ENCODE data around the gene GBA2.

The GBA2 gene

GRCh38 chr9:35776018-35776417 is 27.0 kb upstream of the GBA2 start:
- H3K4me3 ChIP-seq (ENCODE audit: low read depth, low read length): no peak overlapping the region
- H3K36me3 ChIP-seq (ENCODE audit: control insufficient read depth in 1 of 2, insufficient read depth in 2 of 2, low read length in 2 of 2): no peaks in the 10 kb centered on the region
- peaks cover 2% of the 10 kb centered on the region for H3K79me2 ChIP-seq (ENCODE audit: control insufficient read depth, insufficient read depth, low read length, poor library complexity)
- no peaks in the 10 kb centered on the region for H3K9me3 ChIP-seq (ENCODE audit: insufficient read depth, low read depth, low read length)
- no peak overlapping the region for H3K4me2 ChIP-seq (ENCODE audit: low read length)
- no peak for DNase-seq
- H2BK120ac ChIP-seq (ENCODE audit: insufficient read depth, low read length, poor library complexity): no peak overlapping the region
- H4K91ac ChIP-seq (ENCODE audit: low read depth, low read length): no peak overlapping the region
- H2AFZ ChIP-seq (ENCODE audit: insufficient read depth, low read length, poor library complexity): no peak overlapping the region
- no peak overlapping the region for H3K18ac ChIP-seq (ENCODE audit: low read length)
- no peak overlapping the region for H3K27ac ChIP-seq (ENCODE audit: low read depth, low read length)
- H4K8ac ChIP-seq (ENCODE audit: low read depth, low read length): no peak overlapping the region
- no peak overlapping the region for H2AK5ac ChIP-seq (ENCODE audit: low read length)
- no peak overlapping the region for H3K23ac ChIP-seq (ENCODE audit: low read length)
- H2BK5ac ChIP-seq (ENCODE audit: low read depth, low read length, poor library complexity): no peak overlapping the region
- no peak overlapping the region for H3K9ac ChIP-seq (ENCODE audit: low read length)
- no peak overlapping the region for H4K12ac ChIP-seq (ENCODE audit: low read depth, low read length)
- H3K14ac ChIP-seq (ENCODE audit: low read length): no peak overlapping the region
- H3K27me3 ChIP-seq (ENCODE audit: insufficient read depth, low read length): no peaks in the 10 kb centered on the region
- no peak overlapping the region for H2BK12ac ChIP-seq (ENCODE audit: low read length)
- WGBS (ENCODE audit: extremely low coverage, insufficient coverage, insufficient read length): no CpG with 5 or more reads among the region's 4 CpGs
- H3K79me1 ChIP-seq (ENCODE audit: low read length): no peaks in the 10 kb centered on the region
- no peak overlapping the region for H3K4ac ChIP-seq (ENCODE audit: low read depth, low read length)
- H3K4me1 ChIP-seq (ENCODE audit: control insufficient read depth in 1 of 2, insufficient read depth in 2 of 2, low read length in 2 of 2): peaks cover 0 to 2% of the 10 kb centered on the region in 2 experiments

GRCh38 chr9:35774907-35775635 is 26.0 kb upstream of the GBA2 start:
- Histone ChIP-seq H4K12ac (ENCODE audit: low read depth, low read length) (no peak overlapping the region), H2AFZ (ENCODE audit: insufficient read depth, low read length, poor library complexity) (no peak overlapping the region), H2BK5ac (ENCODE audit: low read depth, low read length, poor library complexity) (no peak overlapping the region), H3K79me2 (ENCODE audit: control insufficient read depth, insufficient read depth, low read length, poor library complexity) (peaks cover 2% of the 10 kb centered on the region), H3K79me1 (ENCODE audit: low read length) (no peaks in the 10 kb centered on the region), H3K27ac (ENCODE audit: low read depth, low read length) (no peak overlapping the region), H3K9ac (ENCODE audit: low read length) (no peak overlapping the region), H3K4me3 (ENCODE audit: low read depth, low read length) (no peak overlapping the region), H3K14ac (ENCODE audit: low read length) (no peak overlapping the region), H2BK120ac (ENCODE audit: insufficient read depth, low read length, poor library complexity) (no peak overlapping the region), H3K18ac (ENCODE audit: low read length) (no peak overlapping the region), H3K4me2 (ENCODE audit: low read length) (no peak overlapping the region), H3K4ac (ENCODE audit: low read depth, low read length) (no peak overlapping the region), H3K23ac (ENCODE audit: low read length) (no peak overlapping the region), H3K4me1 (ENCODE audit: control insufficient read depth in 1 of 2, insufficient read depth in 2 of 2, low read length in 2 of 2) (peaks cover 0 to 4% of the 10 kb centered on the region in 2 experiments), H3K36me3 (ENCODE audit: control insufficient read depth in 1 of 2, insufficient read depth in 2 of 2, low read length in 2 of 2) (no peaks in the 10 kb centered on the region), H2AK5ac (ENCODE audit: low read length) (no peak overlapping the region), H4K8ac (ENCODE audit: low read depth, low read length) (no peak overlapping the region), H3K9me3 (ENCODE audit: insufficient read depth, low read depth, low read length) (no peaks in the 10 kb centered on the region), H3K27me3 (ENCODE audit: insufficient read depth, low read length) (no peaks in the 10 kb centered on the region), H4K91ac (ENCODE audit: low read depth, low read length) (no peak overlapping the region), H2BK12ac (ENCODE audit: low read length) (no peak overlapping the region)
- DNase-seq: no peak
- no CpG with 5 or more reads among the region's 7 CpGs for WGBS (ENCODE audit: extremely low coverage, insufficient coverage, insufficient read length)

GRCh38 chr9:35771943-35772342 is 22.9 kb upstream of the GBA2 start:
- WGBS (ENCODE audit: extremely low coverage, insufficient coverage, insufficient read length): no CpG with 5 or more reads among the region's 3 CpGs
- H2AK5ac ChIP-seq (ENCODE audit: low read length): no peak overlapping the region
- no peak overlapping the region for H3K23ac ChIP-seq (ENCODE audit: low read length)
- no peak overlapping the region for H2AFZ ChIP-seq (ENCODE audit: insufficient read depth, low read length, poor library complexity)
- H3K36me3 ChIP-seq (ENCODE audit: control insufficient read depth in 1 of 2, insufficient read depth in 2 of 2, low read length in 2 of 2): no peaks in the 10 kb centered on the region
- H3K4ac ChIP-seq (ENCODE audit: low read depth, low read length): no peak overlapping the region
- no peak overlapping the region for H2BK5ac ChIP-seq (ENCODE audit: low read depth, low read length, poor library complexity)
- H4K91ac ChIP-seq (ENCODE audit: low read depth, low read length): no peak overlapping the region
- no peak overlapping the region for H3K9ac ChIP-seq (ENCODE audit: low read length)
- no peaks in the 10 kb centered on the region for H3K27me3 ChIP-seq (ENCODE audit: insufficient read depth, low read length)
- H3K9me3 ChIP-seq (ENCODE audit: insufficient read depth, low read depth, low read length): no peaks in the 10 kb centered on the region
- peaks cover 0 to 4% of the 10 kb centered on the region in 2 experiments for H3K4me1 ChIP-seq (ENCODE audit: control insufficient read depth in 1 of 2, insufficient read depth in 2 of 2, low read length in 2 of 2)
- H3K79me2 ChIP-seq (ENCODE audit: control insufficient read depth, insufficient read depth, low read length, poor library complexity): peaks cover 2% of the 10 kb centered on the region
- no peak overlapping the region for H3K4me3 ChIP-seq (ENCODE audit: low read depth, low read length)
- H3K18ac ChIP-seq (ENCODE audit: low read length): no peak overlapping the region
- H2BK120ac ChIP-seq (ENCODE audit: insufficient read depth, low read length, poor library complexity): no peak overlapping the region
- no peak overlapping the region for H4K12ac ChIP-seq (ENCODE audit: low read depth, low read length)
- no peak overlapping the region for H3K4me2 ChIP-seq (ENCODE audit: low read length)
- H3K27ac ChIP-seq (ENCODE audit: low read depth, low read length): no peak overlapping the region
- DNase-seq: peak in 1 of 2 donors; percentile 17
- no peak overlapping the region for H4K8ac ChIP-seq (ENCODE audit: low read depth, low read length)
- H3K79me1 ChIP-seq (ENCODE audit: low read length): no peaks in the 10 kb centered on the region
- no peak overlapping the region for H2BK12ac ChIP-seq (ENCODE audit: low read length)
- H3K14ac ChIP-seq (ENCODE audit: low read length): no peak overlapping the region

GRCh38 chr9:35771534-35771933 is 22.5 kb upstream of the GBA2 start:
- Histone ChIP-seq H2BK12ac (ENCODE audit: low read length) (no peak overlapping the region), H3K79me2 (ENCODE audit: control insufficient read depth, insufficient read depth, low read length, poor library complexity) (peaks cover 2% of the 10 kb centered on the region), H4K91ac (ENCODE audit: low read depth, low read length) (no peak overlapping the region), H2BK5ac (ENCODE audit: low read depth, low read length, poor library complexity) (no peak overlapping the region), H3K27me3 (ENCODE audit: insufficient read depth, low read length) (no peaks in the 10 kb centered on the region), H4K12ac (ENCODE audit: low read depth, low read length) (no peak overlapping the region), H3K27ac (ENCODE audit: low read depth, low read length) (no peak overlapping the region), H3K4ac (ENCODE audit: low read depth, low read length) (no peak overlapping the region), H3K23ac (ENCODE audit: low read length) (no peak overlapping the region), H2BK120ac (ENCODE audit: insufficient read depth, low read length, poor library complexity) (no peak overlapping the region), H3K79me1 (ENCODE audit: low read length) (no peaks in the 10 kb centered on the region), H3K14ac (ENCODE audit: low read length) (no peak overlapping the region), H3K9me3 (ENCODE audit: insufficient read depth, low read depth, low read length) (no peaks in the 10 kb centered on the region), H3K9ac (ENCODE audit: low read length) (no peak overlapping the region), H4K8ac (ENCODE audit: low read depth, low read length) (no peak overlapping the region), H3K36me3 (ENCODE audit: control insufficient read depth in 1 of 2, insufficient read depth in 2 of 2, low read length in 2 of 2) (no peaks in the 10 kb centered on the region), H3K18ac (ENCODE audit: low read length) (no peak overlapping the region), H3K4me1 (ENCODE audit: control insufficient read depth in 1 of 2, insufficient read depth in 2 of 2, low read length in 2 of 2) (peaks cover 0 to 4% of the 10 kb centered on the region in 2 experiments), H2AK5ac (ENCODE audit: low read length) (no peak overlapping the region), H2AFZ (ENCODE audit: insufficient read depth, low read length, poor library complexity) (no peak overlapping the region), H3K4me3 (ENCODE audit: low read depth, low read length) (no peak overlapping the region), H3K4me2 (ENCODE audit: low read length) (no peak overlapping the region)
- DNase-seq: no peak
- WGBS (ENCODE audit: extremely low coverage, insufficient coverage, insufficient read length): no CpG with 5 or more reads among the region's 1 CpG

Measured in trophoblast cell (in vitro differentiated cells and primary cell).